NCI-H1417 (cell line): ENCODE results near the gene EPHA1.
"Not testable (repeated sequence)": the region's sequence is repeated elsewhere in the genome, so short reads cannot be mapped to it uniquely, and the experiment has no call there.

Source experiments
- DNase-seq, 3 experiments: peaks; one replicate each; lab custom pipeline; 2025; lab: John Stamatoyannopoulos, UW

Gene EPHA1

DNA sequence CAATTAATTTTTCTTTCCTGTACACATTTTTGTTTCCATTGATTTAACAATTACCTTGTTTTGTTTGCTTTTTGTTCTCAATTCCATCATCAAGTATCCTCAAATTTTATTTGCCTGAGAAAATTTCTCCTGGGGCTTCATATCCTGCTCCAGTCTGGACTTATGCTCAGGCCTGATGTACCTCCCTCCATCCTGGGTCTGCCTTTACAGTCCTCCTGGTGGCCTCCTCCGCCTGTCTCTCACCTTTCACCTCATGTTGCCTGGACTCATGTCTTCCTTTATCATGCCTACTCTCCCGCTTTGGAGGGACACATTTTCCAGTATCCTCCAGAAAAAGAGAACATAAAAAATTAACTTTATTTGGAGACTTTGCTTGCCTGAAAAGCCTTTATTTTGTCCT lies 22.5 kb upstream of the EPHA1 start:
- DNase-seq: peak in 1 of 3 experiments; percentile 37

DNA sequence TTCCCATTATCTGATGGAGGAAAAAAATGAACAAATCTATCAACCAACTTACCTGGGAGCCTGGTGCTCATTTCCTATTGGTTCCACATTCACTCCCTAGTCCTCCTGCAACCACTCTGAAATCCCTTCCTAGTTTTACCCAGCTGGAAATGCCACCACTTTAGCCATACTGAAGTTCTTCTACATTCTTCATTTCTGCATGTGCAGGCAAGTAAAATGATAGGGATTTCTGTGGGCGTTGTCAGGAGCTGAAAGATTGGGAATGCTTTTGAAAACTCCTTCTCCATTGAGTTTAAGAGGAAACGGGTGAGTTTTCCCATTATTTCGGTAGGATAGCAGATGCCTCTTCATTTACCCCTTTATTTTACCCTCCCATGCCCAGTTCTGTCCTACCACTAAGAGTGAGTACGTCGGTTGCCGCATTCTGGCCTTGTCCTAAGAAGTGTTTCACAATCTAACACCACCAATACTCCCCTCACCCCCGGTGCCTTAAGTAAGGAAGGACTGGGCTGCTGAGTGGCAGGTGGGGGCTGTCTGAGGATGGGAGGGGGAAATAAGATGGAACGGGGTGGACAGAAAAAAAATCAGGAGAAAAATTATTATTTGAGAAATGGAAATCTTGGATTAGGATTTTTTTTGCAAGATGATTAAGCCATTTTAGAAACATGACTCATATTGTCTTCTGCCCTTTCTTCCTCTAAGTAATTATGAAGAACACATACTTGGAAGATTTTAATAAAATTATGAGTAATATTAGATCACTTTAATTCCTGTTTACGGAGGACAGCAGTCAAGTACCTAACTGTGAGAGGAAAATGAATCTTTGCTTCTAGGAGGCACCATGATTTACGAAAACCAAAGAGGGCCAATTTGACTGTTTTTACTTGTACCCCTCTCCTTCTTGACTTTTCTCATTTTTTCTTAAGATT lies 21.4 kb upstream of the EPHA1 start:
- DNase-seq: no peak

DNA sequence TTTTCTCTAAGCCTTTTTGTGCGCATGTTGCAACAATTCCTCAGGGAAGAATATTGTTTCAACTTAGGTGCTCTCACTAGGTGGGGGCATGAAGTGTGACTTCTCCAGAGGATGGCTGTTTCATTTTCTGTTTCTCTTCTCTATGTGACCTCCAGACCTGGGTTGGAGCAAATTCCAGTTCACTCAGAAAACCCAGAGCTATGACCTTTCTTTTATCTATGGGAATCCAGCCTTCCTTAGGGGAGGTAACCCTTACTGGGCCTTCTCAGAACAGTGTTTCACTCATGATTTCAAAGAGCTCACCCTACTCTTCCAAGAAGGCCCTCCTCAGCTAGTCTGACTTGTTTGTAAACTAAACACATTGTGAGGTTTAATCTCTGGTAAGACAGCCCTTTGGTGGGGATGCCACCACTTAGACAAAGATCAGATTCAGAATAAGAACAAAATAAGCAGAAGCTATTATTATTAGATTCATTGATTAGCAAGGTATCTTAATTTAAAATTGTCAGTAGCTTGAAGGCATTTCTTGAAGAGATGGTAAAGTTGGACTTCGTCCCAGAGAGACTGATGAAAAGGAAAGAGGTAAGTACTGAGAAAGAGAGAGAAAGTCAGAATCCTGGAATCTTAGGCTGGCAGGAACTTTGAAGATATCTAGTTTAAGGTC lies 18.0 kb upstream of the EPHA1 start:
- DNase-seq: no peak

DNA sequence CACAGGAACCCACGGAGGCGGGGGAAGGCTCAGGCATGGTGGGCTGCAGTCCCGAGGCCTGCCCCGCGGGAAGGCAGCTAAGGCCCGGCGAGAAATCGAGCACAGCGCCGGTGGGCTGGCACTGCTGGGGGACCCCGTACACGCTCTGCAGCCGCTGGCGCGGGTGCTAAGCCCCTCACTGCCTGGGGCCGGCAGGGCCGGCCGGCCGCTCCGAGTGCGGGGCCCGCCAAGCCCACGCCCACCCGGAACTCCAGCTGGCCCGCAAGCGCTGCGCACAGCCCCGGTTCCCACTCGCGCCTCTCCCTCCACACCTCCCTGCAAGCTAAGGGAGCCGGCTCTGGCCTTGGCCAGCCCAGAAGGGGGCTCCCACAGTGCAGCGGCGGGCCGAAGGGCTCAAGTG lies 15.8 kb upstream of the EPHA1 start:
- not testable (repeated sequence) for DNase-seq

DNA sequence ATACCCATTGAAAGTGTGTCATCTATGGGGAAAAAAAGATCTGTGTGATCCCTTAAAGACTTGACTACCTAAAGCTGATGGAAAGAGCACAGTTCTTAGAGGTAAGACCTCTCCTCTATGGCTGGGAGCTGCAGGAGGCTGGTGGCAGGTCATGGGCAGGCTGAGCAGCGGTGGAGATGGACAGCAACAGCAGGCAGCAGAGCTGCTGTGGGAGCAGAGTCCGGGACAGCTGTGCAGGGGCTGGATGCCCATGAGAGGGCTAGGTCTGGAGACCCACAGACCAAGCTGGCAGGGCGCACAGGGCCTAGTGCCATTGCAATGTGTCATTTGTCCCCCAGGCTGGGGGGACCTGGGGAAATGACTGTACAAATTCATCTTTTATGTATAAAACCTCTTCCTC lies 13.4 kb upstream of the EPHA1 start:
- no peak for DNase-seq

DNA sequence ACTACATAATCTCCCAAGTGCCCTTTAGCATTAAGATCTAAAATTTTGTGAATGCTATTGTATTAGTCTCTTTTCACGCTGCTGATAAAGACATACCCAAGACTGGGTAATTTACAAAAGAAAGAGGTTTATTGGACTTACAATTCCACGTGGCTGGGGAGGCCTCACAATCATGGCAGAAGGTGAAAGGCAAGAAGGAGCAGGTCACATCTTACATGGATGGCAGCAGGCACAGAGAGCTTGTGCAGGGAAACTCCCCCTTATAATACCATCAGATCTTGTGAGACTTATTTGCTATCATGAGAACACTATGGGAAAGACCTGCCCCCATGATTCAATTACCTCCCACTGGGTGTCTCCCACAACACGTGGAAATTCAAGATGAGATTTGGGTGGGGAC lies 12.0 kb upstream of the EPHA1 start:
- DNase-seq: not testable (repeated sequence)

DNA sequence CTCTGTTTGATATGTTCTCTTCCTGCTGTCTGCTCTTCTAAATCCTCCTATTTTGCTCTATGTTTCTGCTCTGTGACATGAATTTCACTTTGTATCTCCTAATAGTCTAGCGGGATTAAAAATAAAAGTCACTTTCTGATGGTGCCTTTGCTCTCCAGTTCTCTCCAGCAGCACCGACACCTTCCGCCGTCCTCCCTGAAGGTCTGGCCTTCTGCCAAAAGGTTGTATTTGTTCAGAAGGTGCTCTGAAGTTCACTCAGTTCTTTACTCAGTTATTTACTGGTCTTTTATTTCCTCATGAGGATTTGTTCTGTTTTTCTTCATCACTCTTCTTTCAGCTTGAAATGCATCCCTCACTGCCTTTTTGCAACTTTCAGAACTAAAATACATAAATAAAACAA lies 11.2 kb upstream of the EPHA1 start:
- DNase-seq: peak in 2 of 3 experiments; percentile 25 to 62

DNA sequence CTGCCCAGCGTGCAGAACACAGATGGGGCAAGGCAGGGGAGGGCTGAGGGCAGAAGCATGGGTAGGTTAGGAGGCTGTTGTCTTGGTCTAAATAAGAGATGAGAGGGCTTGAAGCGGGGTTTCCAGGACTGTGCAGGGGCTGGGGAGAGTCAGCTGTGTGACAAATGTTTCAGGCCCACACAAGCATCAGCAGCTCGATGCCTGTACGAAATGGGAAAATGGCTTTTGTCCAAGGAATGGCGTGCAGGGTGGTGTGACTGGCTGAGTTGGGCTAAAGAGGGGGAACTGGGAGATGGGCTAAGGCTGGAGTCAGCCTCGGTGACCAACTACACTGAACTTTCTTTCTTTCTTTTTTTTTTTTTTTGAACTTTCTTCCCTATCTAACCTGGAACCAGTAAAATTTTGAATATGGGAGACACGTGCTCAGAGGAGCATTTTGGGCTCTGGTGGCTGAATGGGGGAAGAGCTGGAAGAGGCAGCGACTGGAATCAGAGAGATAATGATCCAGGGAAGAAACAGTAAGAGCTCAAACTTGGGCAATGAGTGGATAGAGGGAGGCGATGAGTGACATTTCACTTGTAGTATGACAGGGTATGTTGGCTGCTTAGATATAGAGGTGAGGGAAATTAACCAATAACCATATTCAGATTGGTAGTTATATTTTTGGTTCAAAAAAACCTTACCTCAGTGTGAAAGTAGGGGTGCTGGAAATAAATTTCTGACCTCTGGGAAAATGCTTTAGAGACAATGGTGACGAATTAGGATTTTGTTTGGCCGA lies 10.2 kb upstream of the EPHA1 start:
- no peak for DNase-seq

DNA sequence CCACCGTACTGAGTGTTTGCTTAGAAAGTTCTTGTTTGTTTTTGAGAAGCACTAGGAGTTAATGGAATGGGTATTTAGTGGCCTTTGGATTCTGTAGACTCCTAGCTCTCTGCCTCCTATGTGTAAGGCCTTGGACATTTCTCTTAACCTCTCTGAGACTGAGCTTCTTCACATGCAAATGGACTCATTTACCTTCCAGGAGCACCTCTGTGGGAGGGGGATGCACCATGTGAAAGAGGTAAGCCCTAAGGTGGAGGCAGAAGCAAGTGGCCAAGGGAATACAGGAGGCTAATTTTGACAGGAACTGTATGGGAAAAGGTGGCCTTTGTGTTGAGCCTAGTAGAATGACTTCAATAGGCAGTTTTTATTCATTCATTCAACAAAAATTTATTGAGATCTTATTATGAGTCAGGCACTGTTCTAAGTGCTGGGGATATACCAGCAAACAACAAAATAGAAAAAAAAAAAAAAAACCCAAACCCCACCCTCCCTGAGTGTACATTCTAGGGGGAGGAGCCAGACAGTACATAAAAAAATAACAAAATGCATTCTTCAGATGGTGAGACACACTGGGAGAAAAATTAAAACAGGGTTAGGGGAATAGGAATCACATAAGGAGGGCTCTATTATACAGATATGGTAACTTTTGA lies 9.2 kb upstream of the EPHA1 start:
- DNase-seq: no peak

DNA sequence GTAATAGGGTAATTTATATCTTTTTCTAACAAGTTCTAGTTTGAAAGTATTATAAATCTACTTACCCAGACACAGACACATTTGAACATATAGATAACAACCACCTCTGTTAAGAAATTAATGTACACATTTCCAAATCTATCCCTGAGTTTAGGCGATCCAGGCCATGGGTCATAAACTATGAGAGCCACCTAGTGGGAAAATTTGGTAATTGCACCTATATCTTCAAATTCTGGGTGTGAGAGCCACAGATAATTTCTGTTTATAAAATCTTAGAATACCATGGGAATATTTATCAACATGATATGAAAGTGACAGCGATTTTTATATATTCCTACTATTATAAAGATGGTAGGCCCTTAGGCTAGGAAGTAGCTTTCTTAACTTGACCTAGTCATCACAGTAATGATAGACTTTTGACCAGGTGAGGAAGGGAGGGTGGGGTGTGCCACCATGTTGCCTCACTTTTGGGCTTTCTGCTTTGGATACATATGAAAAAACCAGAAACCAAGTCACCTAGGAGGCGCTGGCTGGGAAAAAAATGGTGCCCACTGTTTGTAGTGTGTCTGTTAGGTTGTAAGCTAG lies 8.0 kb upstream of the EPHA1 start:
- DNase-seq: peak; percentile 30 to 77 (median 67)

DNA sequence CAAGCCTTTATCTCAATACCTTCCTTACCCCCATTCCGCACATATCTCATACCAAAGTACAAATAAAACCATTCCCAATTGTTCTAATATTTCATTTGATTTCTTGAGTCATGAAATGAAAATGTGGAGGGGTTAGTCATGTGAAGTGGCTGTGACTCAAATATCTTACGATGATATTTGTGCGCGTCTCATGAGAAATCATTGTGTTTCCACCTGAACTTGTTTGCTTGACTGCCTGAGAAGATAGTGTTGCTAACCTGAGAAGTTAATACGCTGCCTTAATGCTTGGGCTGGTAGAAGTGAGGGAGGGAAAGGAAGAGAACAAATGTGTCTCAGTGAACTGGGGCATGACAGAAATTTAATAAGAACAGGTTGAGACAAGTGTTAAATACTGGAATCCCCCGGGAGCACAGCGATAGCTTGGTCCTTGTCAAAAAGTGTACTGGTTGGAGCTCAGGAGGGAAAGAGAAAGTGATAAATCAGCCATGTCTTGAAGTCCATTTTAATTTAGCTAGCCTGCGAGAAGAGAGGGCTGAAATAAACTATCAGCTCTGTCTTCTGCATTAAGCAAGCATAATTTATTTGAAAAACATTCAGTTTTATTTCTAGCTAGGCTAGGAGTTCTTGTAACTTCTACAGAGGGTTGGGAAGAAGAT lies 7.2 kb upstream of the EPHA1 start:
- no peak for DNase-seq

DNA sequence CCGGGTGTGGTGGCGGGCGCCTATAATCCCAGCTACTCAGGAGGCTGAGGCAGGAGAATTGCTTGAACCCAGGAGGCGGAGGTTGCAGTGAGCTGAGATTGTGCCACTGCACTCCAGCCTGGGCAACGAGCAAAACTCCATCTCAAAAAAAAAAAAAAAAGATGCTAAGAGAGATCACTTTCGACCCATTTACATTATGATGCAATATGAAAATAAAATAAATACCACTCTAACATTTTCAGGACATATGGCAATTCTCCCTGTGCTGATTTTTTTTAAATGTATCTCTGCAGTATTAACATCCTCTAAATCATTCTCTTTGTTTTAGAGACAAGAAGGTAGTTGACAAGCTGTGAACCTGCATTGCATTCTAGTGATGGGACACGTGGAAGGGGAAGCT lies 6.6 kb upstream of the EPHA1 start:
- not testable (repeated sequence) for DNase-seq

DNA sequence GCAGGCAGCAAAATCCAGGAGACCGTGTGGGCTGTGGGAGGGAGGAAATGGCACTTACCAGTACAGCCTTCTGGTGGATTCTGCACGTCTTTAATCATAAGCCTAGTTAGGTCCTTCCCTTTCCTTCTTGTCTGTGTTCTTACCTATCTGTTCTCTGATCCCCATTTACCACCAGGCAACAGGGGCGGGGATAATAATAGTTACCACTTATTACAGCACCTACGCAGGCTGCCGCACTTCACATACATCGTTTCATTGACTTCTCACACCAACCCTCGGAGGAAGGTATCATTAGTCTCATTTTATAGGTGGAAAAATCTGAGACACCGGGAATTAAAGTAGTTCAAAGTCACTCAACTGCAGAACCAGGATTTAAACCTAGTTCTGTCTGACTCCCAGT lies 4.5 kb upstream of the EPHA1 start:
- DNase-seq: no peak

DNA sequence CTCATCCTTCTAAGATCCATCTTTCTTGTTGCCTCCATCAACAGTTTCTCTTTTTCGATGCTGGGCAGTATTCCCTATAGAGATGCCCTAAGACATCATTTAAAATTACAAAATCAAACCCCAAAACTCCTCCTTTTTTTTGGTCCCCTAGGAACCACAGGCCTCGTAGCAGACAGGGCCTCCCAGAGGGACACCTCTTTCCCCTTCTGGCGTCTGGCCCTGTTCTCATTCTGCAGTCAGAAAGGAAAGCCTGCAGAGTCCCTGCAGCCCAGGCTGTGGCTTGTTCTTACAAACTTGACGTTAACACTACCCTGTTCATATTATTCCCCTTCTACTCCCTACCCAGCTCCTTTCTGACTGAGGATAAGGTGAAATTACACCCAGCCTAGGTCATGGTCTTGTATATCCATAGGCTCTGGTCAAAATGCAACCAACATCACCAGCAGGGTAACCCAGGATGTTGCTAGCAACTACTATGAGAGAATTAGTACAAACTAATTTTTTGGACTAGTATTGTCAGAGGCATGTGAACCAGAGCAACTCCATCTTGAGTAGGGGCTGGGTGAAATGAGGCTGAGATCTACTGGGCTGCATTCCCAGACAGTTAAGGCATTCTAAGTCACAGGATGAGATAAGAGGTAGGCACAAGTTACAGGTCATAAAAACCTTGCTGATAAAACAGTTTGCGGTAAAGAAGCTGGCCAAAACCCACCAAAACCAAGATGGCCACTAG lies 3.5 kb upstream of the EPHA1 start:
- no peak for DNase-seq

DNA sequence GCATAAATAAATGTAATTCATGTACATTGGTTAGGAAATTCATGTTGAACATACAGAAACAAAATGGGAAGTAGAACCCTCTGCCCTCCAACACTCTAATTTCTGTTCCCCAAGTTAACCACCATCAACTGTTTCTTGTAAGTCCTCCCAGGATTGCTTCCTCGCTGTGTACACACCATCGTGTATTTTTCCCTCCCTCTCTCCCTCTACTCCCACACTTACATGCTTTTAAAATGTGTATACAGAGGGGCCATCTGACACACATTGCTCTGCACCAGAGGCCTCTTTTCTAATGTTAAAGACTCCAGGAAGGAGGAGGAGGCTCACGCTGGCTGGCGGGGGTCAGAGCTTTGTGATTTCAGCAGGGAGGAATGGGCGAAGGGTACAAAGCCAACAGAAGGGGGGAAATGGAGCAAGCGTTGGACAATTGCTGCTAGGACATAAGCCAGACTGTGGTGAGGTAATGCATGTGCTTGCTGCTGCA lies 1.9 kb upstream of the EPHA1 start:
- DNase-seq: no peak

DNA sequence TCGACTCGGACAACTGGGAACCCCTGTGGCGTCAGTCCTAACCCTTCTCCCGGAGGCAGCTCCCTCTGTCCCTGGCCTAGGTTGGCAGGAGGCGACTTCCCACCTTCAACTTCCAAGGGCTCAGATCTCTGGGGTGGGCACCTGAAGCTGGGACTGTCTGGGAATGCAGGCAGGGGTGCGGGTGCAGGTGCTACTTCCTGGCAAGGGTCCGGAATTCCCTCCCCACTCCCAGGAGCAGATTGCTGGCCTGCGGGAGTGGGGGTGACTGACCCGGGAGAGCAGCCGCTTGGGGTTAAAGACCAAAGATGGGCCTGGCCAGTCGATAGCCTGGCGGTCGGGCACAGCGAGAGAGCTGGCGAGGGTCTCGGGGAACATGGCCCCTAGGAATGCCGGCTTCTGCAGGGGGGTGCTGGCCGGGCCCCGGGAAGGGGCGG lies 387 bp downstream of the EPHA1 start:
- no peak for DNase-seq

DNA sequence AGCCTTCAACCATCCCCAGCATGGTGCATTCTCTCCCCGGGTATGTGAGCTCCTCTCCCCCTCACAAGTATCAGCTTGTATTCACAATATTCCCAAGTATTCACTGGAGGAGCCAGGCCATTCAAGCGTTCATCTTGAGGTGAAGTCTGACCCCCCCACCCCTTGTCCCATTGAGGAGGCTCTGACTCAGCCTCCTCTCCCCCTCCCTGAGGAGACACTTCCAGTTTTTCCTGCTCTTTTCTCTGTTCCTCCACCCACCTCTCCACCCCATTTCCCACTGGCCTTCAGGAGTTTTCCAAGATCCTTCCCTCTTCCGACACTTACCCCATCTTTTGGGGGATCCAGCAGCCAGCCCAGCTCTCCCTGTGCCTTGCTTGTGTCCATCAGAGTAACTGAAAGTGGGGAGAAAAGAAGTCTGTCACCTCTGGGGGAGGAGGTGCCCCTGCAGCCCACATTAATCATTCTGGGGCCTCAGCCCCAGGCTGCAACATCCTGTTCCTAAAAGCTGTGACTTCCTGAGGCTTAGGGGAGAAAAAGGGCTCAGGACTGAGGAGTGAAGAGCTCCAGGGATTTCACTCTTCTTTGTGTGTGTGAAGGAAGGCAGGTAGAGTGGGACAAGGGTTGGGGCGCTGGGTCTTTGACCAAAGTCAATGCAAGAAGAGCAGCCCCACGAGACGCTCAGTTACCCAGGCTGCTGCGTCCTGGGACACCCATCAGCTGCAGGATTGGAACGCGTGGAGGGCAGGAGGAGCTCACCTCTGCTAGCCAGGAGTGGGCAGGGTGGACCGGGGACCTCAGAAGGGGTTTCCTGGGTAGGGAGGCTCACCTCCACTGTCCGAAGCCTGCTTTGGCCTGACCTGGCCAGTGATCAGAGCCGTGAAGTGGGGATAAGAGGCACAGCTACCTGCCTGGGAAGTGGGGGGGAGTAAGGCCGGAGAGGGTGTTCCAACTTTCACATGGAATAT lies 1.1 kb downstream of the EPHA1 start:
- DNase-seq: no peak

DNA sequence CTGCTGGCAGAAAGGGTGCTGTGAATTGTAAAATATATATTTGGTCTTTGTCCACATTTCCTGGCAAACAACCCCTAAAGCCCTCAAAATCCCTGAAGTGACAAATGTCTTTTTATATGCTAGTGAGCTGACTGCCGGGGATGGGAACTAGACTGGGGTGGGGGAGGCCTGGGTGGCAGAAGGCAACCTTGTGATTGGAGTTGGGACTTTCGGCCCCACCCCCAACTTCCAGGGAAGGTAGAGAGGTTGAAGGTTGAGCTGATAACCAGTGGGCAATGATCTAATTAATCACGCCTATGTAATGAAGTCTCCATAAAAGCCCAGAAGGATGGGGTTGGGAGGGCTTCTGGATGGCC lies 2.7 kb downstream of the EPHA1 start:
- DNase-seq: no peak
